SK-N-SH treated with all-trans-retinoic acid at 6 μM for 48 hours (cell line): Measurements from ENCODE around the gene BPIFB6.

Experiments
- ATAC-seq: fragments of 200-7000 bp; cut with Tn5 transposase; 3 replicates; pipeline ENCODE4 v1.9.1; 2020; ENCODE audit warnings: mild to moderate bottlenecking, moderate library complexity
- ARNTL ChIP-seq: fragments of 450-650 bp; formaldehyde crosslinking; IDR thresholded peaks from 2 replicates; pipeline ENCODE4 v1.5.0; 2020; ENCODE audit warnings: low read depth, mild to moderate bottlenecking, moderate library complexity, borderline replicate concordance
- CSDC2 ChIP-seq: fragments of 250-450 bp; sonication (Bioruptor Pico); IDR thresholded peaks from 2 replicates; pipeline ENCODE4 v1.5.0; 2020; ENCODE audit warnings: mild to moderate bottlenecking, moderate library complexity
- ESRRG ChIP-seq: fragments of 250-450 bp; sonication (Bioruptor Pico); IDR thresholded peaks from 2 replicates; pipeline ENCODE4 v1.6.1; 2021; ENCODE audit warnings: mild to moderate bottlenecking
- GLIS3 ChIP-seq: fragments of 250-450 bp; sonication (Bioruptor Pico); IDR thresholded peaks from 2 replicates; pipeline ENCODE4 v1.5.0; 2020; ENCODE audit warnings: mild to moderate bottlenecking, moderate library complexity
- OSR1 ChIP-seq: fragments of 250-450 bp; sonication (Bioruptor Pico); IDR thresholded peaks from 2 replicates; pipeline ENCODE4 v1.8.0; 2022; ENCODE audit warnings: moderate library complexity, mild to moderate bottlenecking, inconsistent platforms
- PPARA ChIP-seq: fragments of 250-450 bp; sonication (Bioruptor Pico); IDR thresholded peaks from 2 replicates; pipeline ENCODE4 v1.5.0; 2020; ENCODE audit warnings: mild to moderate bottlenecking, borderline replicate concordance
- RARB ChIP-seq: fragments of 250-450 bp; sonication (Bioruptor Pico); IDR thresholded peaks from 2 replicates; pipeline ENCODE4 v1.8.0; 2021; ENCODE audit warnings: mild to moderate bottlenecking, moderate library complexity
- SNAI2 ChIP-seq: fragments of 250-450 bp; sonication (Bioruptor Pico); IDR thresholded peaks from 2 replicates; pipeline ENCODE4 v1.5.0; 2020; ENCODE audit warnings: mild to moderate bottlenecking, moderate library complexity
- TCF4 ChIP-seq: fragments of 250-450 bp; sonication (Bioruptor Pico); IDR thresholded peaks from 2 replicates; pipeline ENCODE4 v1.8.0; 2021; ENCODE audit warnings: mild to moderate bottlenecking, moderate library complexity, borderline replicate concordance
- ZC3H10 ChIP-seq: fragments of 250-450 bp; sonication (Bioruptor Pico); IDR thresholded peaks from 2 replicates; pipeline ENCODE4 v1.5.1; 2021; ENCODE audit warnings: mild to moderate bottlenecking, moderate library complexity
- ZFP3 ChIP-seq: fragments of 250-450 bp; sonication (Bioruptor Pico); IDR thresholded peaks from 2 replicates; pipeline ENCODE4 v1.5.0; 2020; ENCODE audit warnings: mild to moderate bottlenecking, moderate library complexity
- ZNF565 ChIP-seq: fragments of 450-650 bp; formaldehyde crosslinking; conservative IDR thresholded peaks from 2 replicates; pipeline ENCODE4 v1.5.0; 2020; ENCODE audit warnings: low read depth, mild to moderate bottlenecking, moderate library complexity
- ZNF70 ChIP-seq: fragments of 450-650 bp; formaldehyde crosslinking; IDR thresholded peaks from 2 replicates; pipeline ENCODE4 v1.5.0; 2020; ENCODE audit warnings: mild to moderate bottlenecking, moderate library complexity
- ZNF8 ChIP-seq: fragments of 450-650 bp; formaldehyde crosslinking; IDR thresholded peaks from 2 replicates; pipeline ENCODE4 v1.5.0; 2020; ENCODE audit warnings: mild to moderate bottlenecking, moderate library complexity
- TF ChIP-seq, protein P1 (sequence below): fragments of 250-450 bp; sonication (Bioruptor Pico); IDR thresholded peaks from 2 replicates; pipeline ENCODE4 v1.5.0; 2020; ENCODE audit warnings: mild to moderate bottlenecking, moderate library complexity
- TF ChIP-seq, protein P2 (sequence below): fragments of 250-450 bp; sonication (Bioruptor Pico); IDR thresholded peaks from 2 replicates; pipeline ENCODE4 v1.8.0; 2021; ENCODE audit warnings: low read depth, mild to moderate bottlenecking, moderate library complexity, borderline replicate concordance
- TF ChIP-seq, protein P3 (sequence below): fragments of 250-450 bp; sonication (Bioruptor Pico); IDR thresholded peaks from 2 replicates; pipeline ENCODE4 v1.5.1; 2020; ENCODE audit warnings: low read depth, mild to moderate bottlenecking, moderate library complexity

The BPIFB6 gene

DNA sequence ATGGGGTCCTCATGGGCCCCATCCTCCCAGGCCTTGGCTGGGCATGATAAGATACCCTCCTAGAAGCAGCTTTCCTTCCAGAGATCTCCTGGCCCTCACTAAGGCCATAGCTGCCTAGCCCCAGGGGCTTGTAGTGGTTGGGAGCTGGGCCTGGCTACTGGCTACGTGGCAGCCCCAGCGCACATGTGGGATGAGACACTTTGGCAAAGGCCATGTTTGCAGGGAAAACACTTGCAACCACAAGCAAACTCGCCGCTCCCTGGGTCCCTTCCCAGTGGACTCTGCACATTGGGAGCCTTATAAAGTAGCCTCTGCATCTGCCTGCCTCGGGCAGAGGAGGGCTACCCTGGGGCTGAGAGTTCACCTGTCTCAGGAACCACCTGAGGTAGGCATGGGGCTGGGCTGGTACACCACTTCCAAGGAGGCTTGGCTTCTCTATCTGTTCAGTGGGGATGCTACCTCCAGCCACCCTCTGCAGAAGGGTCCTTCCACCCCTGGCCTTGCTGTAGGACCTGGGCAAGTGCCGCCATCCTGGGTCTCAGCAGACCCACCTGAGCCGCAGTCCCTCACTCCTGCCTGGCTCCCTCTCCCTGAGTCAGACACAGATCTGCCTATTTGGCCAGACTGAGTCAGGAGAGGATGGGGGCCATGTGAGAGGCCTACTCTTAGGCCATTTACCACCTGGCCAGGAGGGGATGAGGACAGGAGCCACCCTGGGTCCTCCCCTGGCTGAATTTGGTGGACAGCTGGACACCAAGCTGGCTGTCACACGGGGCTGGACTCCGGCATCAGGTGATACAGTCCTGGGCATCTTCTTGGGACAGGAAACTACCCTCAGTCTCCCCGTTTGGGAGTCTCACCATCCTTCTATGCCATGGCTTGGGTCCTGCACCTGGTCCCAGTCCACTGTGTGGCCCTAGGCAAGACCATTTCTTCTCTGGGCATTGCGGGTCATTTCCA is 23.8 kb upstream of the BPIFB6 start, which contains the start of gene BPIFB2:
Gene BPIFB2, plus strand, starts transcription at position 329 of the 960 bp plus-strand sequence. CDS start 871 bp downstream, outside the sequence.
- TF ChIP-seq GLIS3 (CRISPR knock-in tag) (no peak), RARB (CRISPR knock-in tag) (no peak), SNAI2 (CRISPR knock-in tag) (no peak), CSDC2 (CRISPR knock-in tag) (no peak), ARNTL (CRISPR knock-in tag) (no peak)
- TF ChIP-seq, protein P1, sequence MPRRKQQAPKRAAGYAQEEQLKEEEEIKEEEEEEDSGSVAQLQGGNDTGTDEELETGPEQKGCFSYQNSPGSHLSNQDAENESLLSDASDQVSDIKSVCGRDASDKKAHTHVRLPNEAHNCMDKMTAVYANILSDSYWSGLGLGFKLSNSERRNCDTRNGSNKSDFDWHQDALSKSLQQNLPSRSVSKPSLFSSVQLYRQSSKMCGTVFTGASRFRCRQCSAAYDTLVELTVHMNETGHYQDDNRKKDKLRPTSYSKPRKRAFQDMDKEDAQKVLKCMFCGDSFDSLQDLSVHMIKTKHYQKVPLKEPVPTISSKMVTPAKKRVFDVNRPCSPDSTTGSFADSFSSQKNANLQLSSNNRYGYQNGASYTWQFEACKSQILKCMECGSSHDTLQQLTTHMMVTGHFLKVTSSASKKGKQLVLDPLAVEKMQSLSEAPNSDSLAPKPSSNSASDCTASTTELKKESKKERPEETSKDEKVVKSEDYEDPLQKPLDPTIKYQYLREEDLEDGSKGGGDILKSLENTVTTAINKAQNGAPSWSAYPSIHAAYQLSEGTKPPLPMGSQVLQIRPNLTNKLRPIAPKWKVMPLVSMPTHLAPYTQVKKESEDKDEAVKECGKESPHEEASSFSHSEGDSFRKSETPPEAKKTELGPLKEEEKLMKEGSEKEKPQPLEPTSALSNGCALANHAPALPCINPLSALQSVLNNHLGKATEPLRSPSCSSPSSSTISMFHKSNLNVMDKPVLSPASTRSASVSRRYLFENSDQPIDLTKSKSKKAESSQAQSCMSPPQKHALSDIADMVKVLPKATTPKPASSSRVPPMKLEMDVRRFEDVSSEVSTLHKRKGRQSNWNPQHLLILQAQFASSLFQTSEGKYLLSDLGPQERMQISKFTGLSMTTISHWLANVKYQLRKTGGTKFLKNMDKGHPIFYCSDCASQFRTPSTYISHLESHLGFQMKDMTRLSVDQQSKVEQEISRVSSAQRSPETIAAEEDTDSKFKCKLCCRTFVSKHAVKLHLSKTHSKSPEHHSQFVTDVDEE (CRISPR knock-in tag), result no peak
- ATAC-seq, result no peak

DNA sequence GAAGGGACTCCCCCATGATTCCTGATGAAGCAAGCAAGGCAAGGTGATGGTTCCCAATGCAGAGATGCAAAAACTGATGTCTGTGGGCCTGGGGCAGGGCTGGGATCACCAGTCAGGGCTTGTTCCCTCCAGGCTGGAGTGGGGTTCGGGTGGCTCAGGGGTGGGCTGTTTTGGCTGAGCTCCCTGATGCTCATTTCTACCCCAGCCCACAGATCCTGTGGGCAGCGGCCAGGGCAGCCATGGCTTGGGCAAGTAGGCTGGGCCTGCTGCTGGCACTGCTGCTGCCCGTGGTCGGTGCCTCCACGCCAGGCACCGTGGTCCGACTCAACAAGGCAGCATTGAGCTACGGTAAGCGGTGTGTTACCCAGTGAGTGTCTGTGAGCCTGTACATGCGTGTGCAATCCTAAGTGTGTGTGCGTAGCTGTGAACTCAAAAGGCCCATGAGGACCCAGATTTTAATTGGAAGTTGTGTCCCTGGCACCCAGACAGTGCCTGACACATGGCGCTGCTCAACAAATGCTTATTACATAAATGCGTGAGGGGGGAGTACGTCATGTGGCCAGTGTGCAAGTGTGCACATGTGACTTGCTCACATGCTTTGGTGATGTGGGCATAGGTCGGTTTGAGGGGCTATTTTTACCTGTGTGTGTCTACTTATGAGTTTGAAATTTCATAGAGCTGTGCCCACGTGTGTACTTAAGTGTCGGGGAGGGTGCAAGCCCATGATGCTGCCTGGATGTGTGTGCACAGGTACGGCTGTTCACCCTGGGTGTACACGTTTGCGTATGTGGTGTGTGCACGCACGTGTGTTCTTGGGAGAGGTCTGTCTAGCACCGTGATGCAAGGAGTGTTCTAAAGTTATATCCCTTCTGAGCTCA is 22.9 kb upstream of the BPIFB6 start:
- ATAC-seq, result no peak
- no peak for TF ChIP-seq ZFP3 (CRISPR knock-in tag)
- TF ChIP-seq, protein P1 (CRISPR knock-in tag), result no peak
- TF ChIP-seq, protein P2, sequence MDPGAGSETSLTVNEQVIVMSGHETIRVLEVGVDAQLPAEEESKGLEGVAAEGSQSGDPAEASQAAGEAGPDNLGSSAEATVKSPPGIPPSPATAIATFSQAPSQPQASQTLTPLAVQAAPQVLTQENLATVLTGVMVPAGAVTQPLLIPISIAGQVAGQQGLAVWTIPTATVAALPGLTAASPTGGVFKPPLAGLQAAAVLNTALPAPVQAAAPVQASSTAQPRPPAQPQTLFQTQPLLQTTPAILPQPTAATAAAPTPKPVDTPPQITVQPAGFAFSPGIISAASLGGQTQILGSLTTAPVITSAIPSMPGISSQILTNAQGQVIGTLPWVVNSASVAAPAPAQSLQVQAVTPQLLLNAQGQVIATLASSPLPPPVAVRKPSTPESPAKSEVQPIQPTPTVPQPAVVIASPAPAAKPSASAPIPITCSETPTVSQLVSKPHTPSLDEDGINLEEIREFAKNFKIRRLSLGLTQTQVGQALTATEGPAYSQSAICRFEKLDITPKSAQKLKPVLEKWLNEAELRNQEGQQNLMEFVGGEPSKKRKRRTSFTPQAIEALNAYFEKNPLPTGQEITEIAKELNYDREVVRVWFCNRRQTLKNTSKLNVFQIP (CRISPR knock-in tag), result no peak
- TF ChIP-seq ZNF565, result no peak

DNA sequence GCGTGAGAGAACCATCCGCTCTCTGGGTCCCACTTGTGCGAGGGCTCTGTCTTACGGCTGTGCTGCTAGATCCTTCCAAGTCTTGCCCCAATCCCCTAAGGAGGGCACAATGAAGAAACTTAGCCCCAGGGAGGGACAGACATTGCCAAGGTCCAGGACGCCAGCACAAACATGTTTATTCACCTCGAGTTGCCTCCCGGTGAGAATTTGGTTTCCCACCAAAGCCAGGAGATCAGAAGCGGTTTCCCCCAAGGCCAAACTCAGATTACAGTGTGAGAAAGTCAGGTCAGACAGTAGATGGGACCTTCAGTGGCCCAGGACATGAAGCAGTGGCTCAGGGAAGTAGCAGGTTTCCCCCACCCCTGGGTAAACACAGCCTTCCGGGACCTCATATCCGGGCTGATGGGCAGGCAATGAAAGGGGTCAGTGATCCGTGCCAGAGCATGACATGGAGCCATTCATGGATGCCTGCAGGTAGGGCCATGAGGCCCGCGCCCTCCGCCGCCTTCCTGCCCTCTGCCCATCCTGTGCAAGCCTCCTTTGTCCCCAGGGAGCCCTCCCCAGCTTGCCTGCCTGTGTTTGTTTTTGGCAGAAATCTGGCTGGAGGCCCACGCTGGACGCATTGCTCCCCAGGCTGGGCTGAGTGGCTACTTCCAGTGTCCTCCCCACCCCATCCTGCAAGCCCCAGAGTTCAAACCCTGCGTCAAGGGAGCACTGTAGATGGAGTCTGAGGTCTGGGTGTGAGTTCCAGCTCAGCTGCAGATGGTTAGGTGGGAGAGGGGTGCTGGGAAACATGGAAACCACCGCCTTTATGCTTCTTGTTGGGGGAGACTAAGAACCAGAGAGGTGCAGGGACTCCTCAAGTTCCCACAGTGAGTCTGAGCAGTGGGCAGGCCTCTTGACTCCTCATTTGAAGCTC is 22.0 kb upstream of the BPIFB6 start:
- no peak for ATAC-seq
- TF ChIP-seq, protein P3, sequence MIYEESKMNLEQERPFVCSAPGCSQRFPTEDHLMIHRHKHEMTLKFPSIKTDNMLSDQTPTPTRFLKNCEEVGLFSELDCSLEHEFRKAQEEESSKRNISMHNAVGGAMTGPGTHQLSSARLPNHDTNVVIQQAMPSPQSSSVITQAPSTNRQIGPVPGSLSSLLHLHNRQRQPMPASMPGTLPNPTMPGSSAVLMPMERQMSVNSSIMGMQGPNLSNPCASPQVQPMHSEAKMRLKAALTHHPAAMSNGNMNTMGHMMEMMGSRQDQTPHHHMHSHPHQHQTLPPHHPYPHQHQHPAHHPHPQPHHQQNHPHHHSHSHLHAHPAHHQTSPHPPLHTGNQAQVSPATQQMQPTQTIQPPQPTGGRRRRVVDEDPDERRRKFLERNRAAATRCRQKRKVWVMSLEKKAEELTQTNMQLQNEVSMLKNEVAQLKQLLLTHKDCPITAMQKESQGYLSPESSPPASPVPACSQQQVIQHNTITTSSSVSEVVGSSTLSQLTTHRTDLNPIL (CRISPR knock-in tag), result no peak
- TF ChIP-seq ZC3H10 (no peak), OSR1 (CRISPR knock-in tag) (no peak), RARB (CRISPR knock-in tag) (no peak), TCF4 (CRISPR knock-in tag) (no peak), ESRRG (CRISPR knock-in tag) (no peak), PPARA (CRISPR knock-in tag) (no peak), ZNF70 (CRISPR knock-in tag) (no peak), ZNF8 (no peak), ZNF565 (no peak), SNAI2 (CRISPR knock-in tag) (no peak)
- TF ChIP-seq, protein P1 (CRISPR knock-in tag), result no peak
- TF ChIP-seq, protein P2 (CRISPR knock-in tag), result no peak
- TF ChIP-seq, all 23 proteins: peak for 0
